Measurements from ENCODE around the gene CTNNA3. TPM values are rescaled to one million over a fixed set of nuclear protein-coding genes. Genes with fewer than 3 reads are reported as not detected.

Gene CTNNA3
- total RNA-seq, 1 donor from 2014 or later: 3.3 TPM

- Mint-ChIP-seq H3K4me1 (ENCODE audit: low read depth, unreplicated experiment) (no peaks in the 10 kb centered on the region), H3K27me3 (ENCODE audit: unreplicated experiment) (peaks cover 2% of the 10 kb centered on the region), H3K9me3 (ENCODE audit: unreplicated experiment) (no peaks in the 10 kb centered on the region), H3K36me3 (ENCODE audit: unreplicated experiment) (no peaks in the 10 kb centered on the region), H3K27ac (ENCODE audit: unreplicated experiment) (no peak overlapping the region), H3K4me3 (ENCODE audit: unreplicated experiment) (no peak overlapping the region)
- DNase-seq: no peak
- TF ChIP-seq CTCF (IDR thresholded peaks at IDR 0.05; ENCODE audit: partially characterized antibody, unreplicated experiment): no peak
Observed at GRCh38 chr10:67612577-67613537, 83.1 kb downstream of the CTNNA3 start.

- Mint-ChIP-seq H3K27me3 (ENCODE audit: unreplicated experiment) (peaks cover 1% of the 10 kb centered on the region), H3K36me3 (ENCODE audit: unreplicated experiment) (no peaks in the 10 kb centered on the region), H3K4me1 (ENCODE audit: low read depth, unreplicated experiment) (no peaks in the 10 kb centered on the region), H3K9me3 (ENCODE audit: unreplicated experiment) (no peaks in the 10 kb centered on the region), H3K27ac (ENCODE audit: unreplicated experiment) (no peak overlapping the region), H3K4me3 (ENCODE audit: unreplicated experiment) (no peak overlapping the region)
- no peak for TF ChIP-seq CTCF (IDR thresholded peaks at IDR 0.05; ENCODE audit: partially characterized antibody, unreplicated experiment)
- DNase-seq: no peak
Observed at GRCh38 chr10:67612176-67612575, 83.8 kb downstream of the CTNNA3 start.

GRCh38 chr10:67609996-67610793 lies 85.8 kb downstream of the CTNNA3 start:
- H3K27ac Mint-ChIP-seq (ENCODE audit: unreplicated experiment): no peak overlapping the region
- H3K27me3 Mint-ChIP-seq (ENCODE audit: unreplicated experiment): no peaks in the 10 kb centered on the region
- no peak overlapping the region for H3K4me3 Mint-ChIP-seq (ENCODE audit: unreplicated experiment)
- no peak for DNase-seq
- no peaks in the 10 kb centered on the region for H3K4me1 Mint-ChIP-seq (ENCODE audit: low read depth, unreplicated experiment)
- H3K36me3 Mint-ChIP-seq (ENCODE audit: unreplicated experiment): no peaks in the 10 kb centered on the region
- H3K9me3 Mint-ChIP-seq (ENCODE audit: unreplicated experiment): no peaks in the 10 kb centered on the region
- TF ChIP-seq CTCF (IDR thresholded peaks at IDR 0.05; ENCODE audit: partially characterized antibody, unreplicated experiment): no peak

GRCh38 chr10:67608001-67608400 lies 88.0 kb downstream of the CTNNA3 start:
- Mint-ChIP-seq H3K36me3 (ENCODE audit: unreplicated experiment) (no peaks in the 10 kb centered on the region), H3K4me3 (ENCODE audit: unreplicated experiment) (no peak overlapping the region), H3K27me3 (ENCODE audit: unreplicated experiment) (no peaks in the 10 kb centered on the region), H3K27ac (ENCODE audit: unreplicated experiment) (no peak overlapping the region), H3K4me1 (ENCODE audit: low read depth, unreplicated experiment) (no peaks in the 10 kb centered on the region), H3K9me3 (ENCODE audit: unreplicated experiment) (no peaks in the 10 kb centered on the region)
- DNase-seq: no peak
- no peak for TF ChIP-seq CTCF (IDR thresholded peaks at IDR 0.05; ENCODE audit: partially characterized antibody, unreplicated experiment)
